PC-9 (cell line): ENCODE results near the gene ETS1. TPM values are rescaled to one million over a fixed set of nuclear protein-coding genes. Genes with fewer than 3 reads are reported as not detected.

Source experiments
- BruUV-seq: library from RNA; stranded (reverse); fragments of 400-500 nt; replicated peaks from 2 replicates; lab custom pipeline; 2021; lab: Mats Ljungman, UMichigan
- CTCF ChIA-PET: fragments of 300-600 bp; sonication (Branson Sonifier 250); formaldehyde crosslinking; loops from one replicate; lab custom pipeline; 2022; ENCODE audit warnings: antibody characterized with exemption; lab: Charles Lee
- POLR2A ChIA-PET: fragments of 300-600 bp; sonication (Branson Sonifier 250); formaldehyde crosslinking; loops from one replicate; lab custom pipeline; 2022; ENCODE audit warnings: antibody characterized with exemption; ENCODE audit not compliant: unreplicated experiment; lab: Charles Lee
- DNase-seq, 2 experiments: peaks; one replicate each; pipeline versions ENCODE4 v3.0.0 to v3.0.0-alpha.2; 2015 to 2022; ENCODE audit warnings: mixed read lengths in 1 of 2
- H2AFZ ChIP-seq: fragments of 200-600 bp; sonication (generic); 2 replicates; pipeline ENCODE4 v1.8.1; 2017; ENCODE audit warnings: antibody characterized with exemption
- H3F3A ChIP-seq: fragments of 200-600 bp; sonication (generic); 2 replicates; pipeline ENCODE4 v1.8.1; 2017; ENCODE audit warnings: antibody characterized with exemption, mild to moderate bottlenecking, low read depth; ENCODE audit not compliant: insufficient read depth
- H3K27ac ChIP-seq: fragments of 200-600 bp; sonication (generic); 2 replicates; pipeline ENCODE4 v1.6.1; 2016; ENCODE audit warnings: mixed run types
- H3K27me3 ChIP-seq: fragments of 200-600 bp; sonication (generic); 2 replicates; pipeline ENCODE4 v1.6.1; 2016; ENCODE audit warnings: low read depth, mixed run types; ENCODE audit not compliant: insufficient read depth
- H3K36me3 ChIP-seq: fragments of 200-600 bp; sonication (generic); 2 replicates; pipeline ENCODE4 v1.6.1; 2016; ENCODE audit warnings: low read depth, mixed run types
- H3K4me1 ChIP-seq: fragments of 200-600 bp; sonication (generic); replicated peaks from 2 replicates; pipeline ENCODE4 v1.6.1; 2016; ENCODE audit warnings: mixed run types; ENCODE audit not compliant: insufficient read depth
- H3K4me2 ChIP-seq: fragments of 200-600 bp; sonication (generic); 2 replicates; pipeline ENCODE4 v1.6.1; 2017; ENCODE audit warnings: mixed run types
- H3K4me3 ChIP-seq: fragments of 200-600 bp; sonication (generic); 2 replicates; pipeline ENCODE4 v1.6.1; 2016; ENCODE audit warnings: mixed run types
- H3K79me2 ChIP-seq: fragments of 200-600 bp; sonication (generic); 2 replicates; pipeline ENCODE4 v1.6.1; 2017; ENCODE audit warnings: low read depth, mixed run types
- H3K9me2 ChIP-seq: fragments of 200-600 bp; sonication (generic); 2 replicates; pipeline ENCODE4 v1.8.1; 2017; ENCODE audit warnings: mild to moderate bottlenecking; ENCODE audit not compliant: insufficient read depth
- H3K9me3 ChIP-seq: fragments of 200-600 bp; sonication (generic); 2 replicates; pipeline ENCODE4 v1.8.1; 2016; ENCODE audit warnings: low read depth; ENCODE audit not compliant: insufficient read depth
- H4K20me1 ChIP-seq: fragments of 200-600 bp; sonication (generic); 2 replicates; pipeline ENCODE4 v1.8.1; 2017; ENCODE audit not compliant: insufficient read depth
- CTCF ChIP-seq: fragments of 200-600 bp; sonication (generic); conservative IDR thresholded peaks from 2 replicates; pipeline ENCODE4 v1.6.1; 2017; ENCODE audit warnings: mixed run types, antibody characterized with exemption, mild to moderate bottlenecking, moderate library complexity
- EZH2 ChIP-seq: fragments of 200-600 bp; sonication (generic); IDR thresholded peaks from 2 replicates; pipeline ENCODE4 v1.8.0; 2017; ENCODE audit warnings: antibody characterized with exemption, low read depth
- intact Hi-C: fragments of 100-400 bp; cut with micrococcal nuclease; formaldehyde crosslinking; loops from one replicate; pipeline ENCODE4 v1.10.0; 2022; ENCODE audit not compliant: unreplicated experiment
- total RNA-seq: library from RNA; stranded (reverse); gene quantifications from 2 replicates; pipeline ENCODE4 v1.2.3, GENCODE V29; 2021

The ETS1 gene
- total RNA-seq, 1 experiment from 2014 or later: 23.3 TPM

GRCh38 chr11:128549256-128549944 lies 38.0 kb downstream of the ETS1 start:
- POLR2A ChIA-PET: no interaction called here
- Histone ChIP-seq H3F3A (no peaks in the 10 kb centered on the region), H3K4me2 (no peak overlapping the region), H3K9me2 (no peaks in the 10 kb centered on the region), H4K20me1 (no peaks in the 10 kb centered on the region), H2AFZ (no peak overlapping the region), H3K27me3 (no peaks in the 10 kb centered on the region), H3K4me3 (no peak overlapping the region), H3K79me2 (no peaks in the 10 kb centered on the region), H3K4me1 (no peaks in the 10 kb centered on the region), H3K36me3 (no peaks in the 10 kb centered on the region), H3K9me3 (0 out of 2 replicates have a peak, but pooled peaks cover 4% of the 10 kb centered on the region), H3K27ac (no peak overlapping the region)
- no TSS peak for BruUV-seq
- no peak for DNase-seq
- no peak for TF ChIP-seq CTCF
- no peak for TF ChIP-seq EZH2
- intact Hi-C loops: no loop called here
- CTCF ChIA-PET: no interaction called here

GRCh38 chr11:128548649-128549255 lies 38.6 kb downstream of the ETS1 start:
- Histone ChIP-seq H3K79me2 (no peaks in the 10 kb centered on the region), H3K4me3 (no peak overlapping the region), H3K36me3 (no peaks in the 10 kb centered on the region), H3K4me1 (no peaks in the 10 kb centered on the region), H2AFZ (no peak overlapping the region), H3K4me2 (no peak overlapping the region), H3K9me3 (0 out of 2 replicates have a peak, but pooled peaks cover 4% of the 10 kb centered on the region), H3K27me3 (no peaks in the 10 kb centered on the region), H3F3A (no peaks in the 10 kb centered on the region), H3K27ac (no peak overlapping the region), H4K20me1 (no peaks in the 10 kb centered on the region), H3K9me2 (no peaks in the 10 kb centered on the region)
- CTCF ChIA-PET: no interaction called here
- POLR2A ChIA-PET: no interaction called here
- intact Hi-C loops: no loop called here
- no peak for TF ChIP-seq CTCF
- TF ChIP-seq EZH2: no peak
- DNase-seq: no peak
- no TSS peak for BruUV-seq

GRCh38 chr11:128547946-128548648 lies 39.3 kb downstream of the ETS1 start:
- no peak for DNase-seq
- Histone ChIP-seq H3K27ac (no peak overlapping the region), H2AFZ (no peak overlapping the region), H3K4me3 (no peak overlapping the region), H3K27me3 (no peaks in the 10 kb centered on the region), H3F3A (no peaks in the 10 kb centered on the region), H3K4me2 (no peak overlapping the region), H3K36me3 (no peaks in the 10 kb centered on the region), H4K20me1 (no peaks in the 10 kb centered on the region), H3K4me1 (no peaks in the 10 kb centered on the region), H3K9me3 (0 out of 2 replicates have a peak, but pooled peaks cover 4% of the 10 kb centered on the region), H3K9me2 (no peaks in the 10 kb centered on the region), H3K79me2 (no peaks in the 10 kb centered on the region)
- POLR2A ChIA-PET: no interaction called here
- CTCF ChIA-PET: no interaction called here
- intact Hi-C loops: no loop called here
- TF ChIP-seq CTCF (no peak), EZH2 (no peak)
- BruUV-seq: no TSS peak
